Colonic mucosa (tissue), 4 donors: ENCODE data around the gene IKZF3. TPM values are rescaled to one million over a fixed set of nuclear protein-coding genes. Genes with fewer than 3 reads are reported as not detected.

Experiments used
- DNase-seq: peaks from one replicate; pipeline ENCODE4 v3.0.0-alpha.2; 2020
- H3K27ac ChIP-seq: fragments of 200-600 bp; one replicate; pipeline ENCODE4 v1.8.0; 2021
- H3K27me3 ChIP-seq: fragments of 200-600 bp; one replicate; pipeline ENCODE4 v1.8.0; 2021
- H3K36me3 ChIP-seq: fragments of 200-600 bp; one replicate; pipeline ENCODE4 v1.8.0; 2021
- H3K4me1 ChIP-seq: fragments of 200-600 bp; one replicate; pipeline ENCODE4 v1.8.0; 2021; ENCODE audit warnings: mild to moderate bottlenecking
- H3K4me3 ChIP-seq: fragments of 200-600 bp; one replicate; pipeline ENCODE4 v1.8.0; 2021
- H3K9ac ChIP-seq, 2 donors: one replicate each; pipeline ENCODE4 v1.7.0; 2013; ENCODE audit warnings: control low read depth in 2 of 2, low read depth in 2 of 2, low read length in 2 of 2
- H3K9me3 ChIP-seq: fragments of 200-600 bp; one replicate; pipeline ENCODE4 v1.8.0; 2021
- intact Hi-C: fragments of 100-400 bp; cut with DNase I; formaldehyde crosslinking; loops from one replicate; pipeline ENCODE4 v1.14.1; 2022
- total RNA-seq, 2 donors: library from RNA; stranded (reverse); fragmentation: NEBNext Ultra II Directional in 1 of 2; extraction: Animal tissue kit (Norgen Biotek cat#: 25700) in 1 of 2; gene quantifications; one replicate each; pipeline ENCODE4 v1.2.1, GENCODE V29; 2021
- TF ChIP-seq, protein P1 (sequence below): fragments of 200-600 bp; IDR thresholded peaks from one replicate; pipeline ENCODE4 v1.8.0; 2022; ENCODE audit warnings: antibody characterized with exemption, mild to moderate bottlenecking
- donor health status: healthy.
- donor health status: DM: no; HTN: no; CAD: no.
- donor health status: DM: no; HTN: no; CAD: no.

Gene IKZF3
- total RNA-seq, 2 donors from 2014 or later: 1.8 to 2.0 TPM

- TF ChIP-seq, protein P1, sequence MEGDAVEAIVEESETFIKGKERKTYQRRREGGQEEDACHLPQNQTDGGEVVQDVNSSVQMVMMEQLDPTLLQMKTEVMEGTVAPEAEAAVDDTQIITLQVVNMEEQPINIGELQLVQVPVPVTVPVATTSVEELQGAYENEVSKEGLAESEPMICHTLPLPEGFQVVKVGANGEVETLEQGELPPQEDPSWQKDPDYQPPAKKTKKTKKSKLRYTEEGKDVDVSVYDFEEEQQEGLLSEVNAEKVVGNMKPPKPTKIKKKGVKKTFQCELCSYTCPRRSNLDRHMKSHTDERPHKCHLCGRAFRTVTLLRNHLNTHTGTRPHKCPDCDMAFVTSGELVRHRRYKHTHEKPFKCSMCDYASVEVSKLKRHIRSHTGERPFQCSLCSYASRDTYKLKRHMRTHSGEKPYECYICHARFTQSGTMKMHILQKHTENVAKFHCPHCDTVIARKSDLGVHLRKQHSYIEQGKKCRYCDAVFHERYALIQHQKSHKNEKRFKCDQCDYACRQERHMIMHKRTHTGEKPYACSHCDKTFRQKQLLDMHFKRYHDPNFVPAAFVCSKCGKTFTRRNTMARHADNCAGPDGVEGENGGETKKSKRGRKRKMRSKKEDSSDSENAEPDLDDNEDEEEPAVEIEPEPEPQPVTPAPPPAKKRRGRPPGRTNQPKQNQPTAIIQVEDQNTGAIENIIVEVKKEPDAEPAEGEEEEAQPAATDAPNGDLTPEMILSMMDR: no peak
- H3K9me3 ChIP-seq: no peaks in the 10 kb centered on the region
- intact Hi-C loops: no loop called here
Observed at GRCh38 chr17:39813631-39814030, 50.5 kb downstream of the IKZF3 start.

GRCh38 chr17:39812466-39812865 lies 51.6 kb downstream of the IKZF3 start:
- no peak overlapping the region for H3K9ac ChIP-seq
- DNase-seq: no peak
- no peak overlapping the region for H3K27ac ChIP-seq
- TF ChIP-seq, protein P1: no peak
- no peaks in the 10 kb centered on the region for H3K9me3 ChIP-seq
- H3K27me3 ChIP-seq: no peaks in the 10 kb centered on the region
- no peak overlapping the region for H3K4me3 ChIP-seq
- H3K4me1 ChIP-seq: no peaks in the 10 kb centered on the region
- intact Hi-C loops: no loop called here
- no peaks in the 10 kb centered on the region for H3K36me3 ChIP-seq

More at GRCh38 chr17:39813631-39814030, 50.5 kb downstream of the IKZF3 start:
- no peak overlapping the region for H3K4me3 ChIP-seq
- no peaks in the 10 kb centered on the region for H3K27me3 ChIP-seq
- H3K4me1 ChIP-seq: no peaks in the 10 kb centered on the region
- no peak overlapping the region for H3K9ac ChIP-seq
- no peaks in the 10 kb centered on the region for H3K36me3 ChIP-seq
- H3K27ac ChIP-seq: no peak overlapping the region
- no peak for DNase-seq

- TF ChIP-seq, protein P1: no peak
- H3K27me3 ChIP-seq: no peaks in the 10 kb centered on the region
- intact Hi-C loops: no loop called here
Observed at GRCh38 chr17:39810939-39811728, 53.0 kb downstream of the IKZF3 start.

DNA sequence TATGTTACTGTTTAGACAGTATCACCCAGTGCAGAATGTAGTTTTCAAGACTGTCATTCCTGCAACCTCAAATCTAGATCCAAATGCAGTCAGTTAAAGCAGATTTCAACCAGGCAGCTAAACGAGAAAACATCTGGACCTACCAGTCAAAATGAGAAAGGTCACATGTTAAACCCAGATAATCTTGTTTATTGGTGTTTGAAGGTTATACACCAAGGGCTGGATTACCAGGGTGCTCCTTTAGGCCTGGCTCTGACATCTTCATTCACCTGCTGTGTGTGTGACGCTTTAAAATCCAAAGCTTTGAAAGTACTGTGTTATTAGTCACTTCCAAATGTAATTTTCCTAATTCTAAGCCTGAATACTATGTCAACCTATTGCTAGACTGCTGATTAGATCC lies 54.9 kb downstream of the IKZF3 start:
- Histone ChIP-seq H3K9me3 (no peaks in the 10 kb centered on the region), H3K9ac (no peak overlapping the region), H3K36me3 (no peaks in the 10 kb centered on the region), H3K27ac (no peak overlapping the region), H3K4me1 (no peaks in the 10 kb centered on the region), H3K27me3 (no peaks in the 10 kb centered on the region), H3K4me3 (no peak overlapping the region)
- TF ChIP-seq, protein P1: no peak
- no peak for DNase-seq
- intact Hi-C loops: no loop called here

More at GRCh38 chr17:39810939-39811728, 53.0 kb downstream of the IKZF3 start:
- Histone ChIP-seq H3K9ac (no peak overlapping the region), H3K27ac (no peak overlapping the region), H3K4me3 (no peak overlapping the region), H3K4me1 (no peaks in the 10 kb centered on the region), H3K9me3 (no peaks in the 10 kb centered on the region), H3K36me3 (no peaks in the 10 kb centered on the region)
- no peak for DNase-seq

GRCh38 chr17:39808409-39808997 lies 55.6 kb downstream of the IKZF3 start:
- Histone ChIP-seq H3K4me3 (no peak overlapping the region), H3K27me3 (no peaks in the 10 kb centered on the region), H3K4me1 (no peaks in the 10 kb centered on the region), H3K27ac (no peak overlapping the region), H3K36me3 (no peaks in the 10 kb centered on the region), H3K9ac (no peak overlapping the region), H3K9me3 (no peaks in the 10 kb centered on the region)
- TF ChIP-seq, protein P1: no peak
- intact Hi-C loops: no loop called here
- DNase-seq: no peak
